GM23248 (cell line): ENCODE results near the gene USP24.

Experiments
- EZH2 ChIP-seq: fragments of 200-600 bp; sonication (generic); IDR thresholded peaks from 2 replicates; pipeline ENCODE4 v1.6.1; 2018; ENCODE audit warnings: antibody characterized with exemption, mild to moderate bottlenecking; ENCODE audit not compliant: insufficient read depth, poor library complexity, severe bottlenecking
- EZH2phosphoT487 ChIP-seq: fragments of 200-600 bp; sonication (generic); IDR thresholded peaks from 2 replicates; pipeline ENCODE4 v1.6.1; 2018; ENCODE audit warnings: antibody characterized with exemption, moderate library complexity, mild to moderate bottlenecking, low read depth; ENCODE audit not compliant: insufficient read depth

GRCh38 chr1:55131218-55131617, 83.9 kb downstream of the USP24 start:
- TF ChIP-seq EZH2 (no peak), EZH2phosphoT487 (no peak)
